Gastroesophageal sphincter (tissue), 4 donors: ENCODE measurements around the gene SUPT7L. TPM values are rescaled to one million over a fixed set of nuclear protein-coding genes. Genes with fewer than 3 reads are reported as not detected.

ENCODE experiments used
- ATAC-seq: fragments of 150-250 bp; one replicate; pipeline ENCODE4 v1.9.1; 2016; ENCODE audit warnings: mild to moderate bottlenecking, moderate library complexity
- H3K27ac ChIP-seq, 4 donors: fragments of 200-600 bp; sonication (generic) in 3 of 4; 1 replicate in 3 of 4; 2 replicates in 1 of 4; pipeline ENCODE4 v1.5.1; 2016 to 2019
- H3K27me3 ChIP-seq: fragments of 200-600 bp; sonication (generic); one replicate; pipeline ENCODE4 v1.5.1; 2019
- H3K36me3 ChIP-seq, 2 donors: fragments of 200-600 bp; sonication (generic); one replicate each; pipeline ENCODE4 v1.5.1; 2019; ENCODE audit warnings: control low read depth in 1 of 2
- H3K4me1 ChIP-seq, 3 donors: fragments of 200-600 bp; sonication (generic); 1 replicate in 2 of 3; 2 replicates in 1 of 3; pipeline ENCODE4 v1.5.1; 2016 to 2019; ENCODE audit warnings: control low read depth in 2 of 3
- H3K4me3 ChIP-seq, 2 donors: fragments of 200-600 bp; sonication (generic); one replicate each; pipeline ENCODE4 v1.5.1; 2019; ENCODE audit warnings: mild to moderate bottlenecking in 1 of 2, moderate library complexity in 1 of 2
- H3K9me3 ChIP-seq, 3 donors: fragments of 200-600 bp; sonication (generic); one replicate each; pipeline ENCODE4 v1.5.1; 2017 to 2019; ENCODE audit warnings: control low read depth in 2 of 3
- EP300 ChIP-seq: sonication (generic); formaldehyde crosslinking; IDR thresholded peaks from one replicate; pipeline ENCODE4 v1.6.1; 2017; ENCODE audit warnings: antibody characterized with exemption, mild to moderate bottlenecking
- POLR2A ChIP-seq, 2 donors: fragments of 450-650 bp; IDR thresholded peaks; one replicate each; pipeline ENCODE4 v1.6.1; 2017; ENCODE audit warnings: antibody characterized with exemption in 2 of 2, mild to moderate bottlenecking in 2 of 2, moderate library complexity in 1 of 2
- POLR2AphosphoS5 ChIP-seq: sonication (generic); formaldehyde crosslinking; IDR thresholded peaks from one replicate; pipeline ENCODE4 v1.6.1; 2017; ENCODE audit warnings: antibody characterized with exemption
- WGBS, 2 donors: methylation state at CpG; one replicate each; pipeline ENCODE4 v1.1.5; 2018; ENCODE audit warnings: low coverage in 1 of 2; 5-methylcytosine and 5-hydroxymethylcytosine counted together
- total RNA-seq, 4 donors: library from RNA; depleted of rRNA; stranded (reverse); fragments of >200 nt; gene quantifications; one replicate each; pipeline ENCODE4 v1.1.0, GENCODE V29; 2016
- TF ChIP-seq, protein P1 (sequence below), 4 experiments: fragments of 200-600 bp in 2 of 4; fragments of 450-650 bp in 2 of 4; sonication (generic) in 1 of 4; IDR thresholded peaks; one replicate each; pipeline ENCODE4 v1.5.1; 2017 to 2019; ENCODE audit warnings: antibody characterized with exemption in 4 of 4, mild to moderate bottlenecking in 2 of 4, moderate library complexity in 2 of 4

The SUPT7L gene
- total RNA-seq, 4 donors from 2014 or later, result 15.1 to 31.9 (median 25.6) TPM

DNA sequence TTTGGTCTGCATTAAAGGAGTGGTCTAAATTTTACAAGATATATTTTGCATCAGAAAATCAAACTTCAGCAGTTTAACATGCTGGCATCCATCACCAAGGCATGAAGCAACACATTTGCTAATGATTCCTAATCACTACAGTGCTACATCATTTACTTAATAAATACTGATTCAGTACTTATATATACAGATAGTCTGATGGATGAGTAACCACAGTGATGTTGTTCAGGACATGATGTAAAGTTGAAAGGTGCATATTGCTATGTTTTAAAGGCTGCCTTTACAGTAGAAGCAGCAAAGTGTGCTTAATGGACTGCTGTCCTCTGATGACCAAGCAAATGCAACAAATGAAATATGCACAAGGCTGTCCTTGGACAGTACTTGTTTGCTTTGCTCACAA lies 11.1 kb downstream of the SUPT7L start:
- Histone ChIP-seq H3K4me1 (peaks cover 0 to 6% (median 0%) of the 10 kb centered on the region in 3 donors), H3K27me3 (no peaks in the 10 kb centered on the region), H3K9me3 (no peaks in the 10 kb centered on the region), H3K4me3 (no peak overlapping the region), H3K27ac (no peak overlapping the region), H3K36me3 (peaks cover 12 to 100% of the 10 kb centered on the region in 2 donors)
- no peak for ATAC-seq
- TF ChIP-seq, protein P1, sequence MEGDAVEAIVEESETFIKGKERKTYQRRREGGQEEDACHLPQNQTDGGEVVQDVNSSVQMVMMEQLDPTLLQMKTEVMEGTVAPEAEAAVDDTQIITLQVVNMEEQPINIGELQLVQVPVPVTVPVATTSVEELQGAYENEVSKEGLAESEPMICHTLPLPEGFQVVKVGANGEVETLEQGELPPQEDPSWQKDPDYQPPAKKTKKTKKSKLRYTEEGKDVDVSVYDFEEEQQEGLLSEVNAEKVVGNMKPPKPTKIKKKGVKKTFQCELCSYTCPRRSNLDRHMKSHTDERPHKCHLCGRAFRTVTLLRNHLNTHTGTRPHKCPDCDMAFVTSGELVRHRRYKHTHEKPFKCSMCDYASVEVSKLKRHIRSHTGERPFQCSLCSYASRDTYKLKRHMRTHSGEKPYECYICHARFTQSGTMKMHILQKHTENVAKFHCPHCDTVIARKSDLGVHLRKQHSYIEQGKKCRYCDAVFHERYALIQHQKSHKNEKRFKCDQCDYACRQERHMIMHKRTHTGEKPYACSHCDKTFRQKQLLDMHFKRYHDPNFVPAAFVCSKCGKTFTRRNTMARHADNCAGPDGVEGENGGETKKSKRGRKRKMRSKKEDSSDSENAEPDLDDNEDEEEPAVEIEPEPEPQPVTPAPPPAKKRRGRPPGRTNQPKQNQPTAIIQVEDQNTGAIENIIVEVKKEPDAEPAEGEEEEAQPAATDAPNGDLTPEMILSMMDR (IDR thresholded peaks at IDR 0.05), result no peak
- TF ChIP-seq POLR2AphosphoS5 (no peak), EP300 (no peak), POLR2A (IDR thresholded peaks at IDR 0.05) (no peak)

DNA sequence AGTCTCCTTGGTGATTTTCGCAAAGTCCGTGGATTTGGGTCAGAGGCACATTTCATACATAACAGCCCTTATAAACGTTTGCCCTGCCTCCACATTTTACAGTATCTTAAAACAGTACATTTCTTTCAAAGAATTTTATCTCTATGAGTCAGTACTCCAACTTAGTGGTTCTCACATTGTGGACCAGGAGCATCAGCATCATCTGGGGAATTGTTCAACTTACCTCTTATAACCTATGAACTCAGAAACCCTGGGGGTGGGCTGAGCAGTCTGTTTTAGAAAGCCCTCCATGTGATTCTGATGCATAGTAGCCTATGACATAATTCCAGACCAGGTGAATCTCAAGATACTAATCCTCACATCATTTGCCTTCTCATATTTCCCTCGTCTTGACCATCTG lies 12.4 kb downstream of the SUPT7L start:
- no peak overlapping the region for H3K27ac ChIP-seq
- no peak overlapping the region for H3K4me3 ChIP-seq
- WGBS, 2 donors, result 69 to 74% methylated on average over 4 of the region's 4 CpGs
- TF ChIP-seq POLR2AphosphoS5 (no peak), EP300 (no peak), POLR2A (IDR thresholded peaks at IDR 0.05) (no peak)
- TF ChIP-seq, protein P1 (IDR thresholded peaks at IDR 0.05), result no peak
- ATAC-seq, result no peak
- peaks cover 12 to 100% of the 10 kb centered on the region in 2 donors for H3K36me3 ChIP-seq
- no peaks in the 10 kb centered on the region for H3K9me3 ChIP-seq
- H3K27me3 ChIP-seq, result no peaks in the 10 kb centered on the region
- H3K4me1 ChIP-seq, result peaks cover 0 to 6% (median 0%) of the 10 kb centered on the region in 3 donors

DNA sequence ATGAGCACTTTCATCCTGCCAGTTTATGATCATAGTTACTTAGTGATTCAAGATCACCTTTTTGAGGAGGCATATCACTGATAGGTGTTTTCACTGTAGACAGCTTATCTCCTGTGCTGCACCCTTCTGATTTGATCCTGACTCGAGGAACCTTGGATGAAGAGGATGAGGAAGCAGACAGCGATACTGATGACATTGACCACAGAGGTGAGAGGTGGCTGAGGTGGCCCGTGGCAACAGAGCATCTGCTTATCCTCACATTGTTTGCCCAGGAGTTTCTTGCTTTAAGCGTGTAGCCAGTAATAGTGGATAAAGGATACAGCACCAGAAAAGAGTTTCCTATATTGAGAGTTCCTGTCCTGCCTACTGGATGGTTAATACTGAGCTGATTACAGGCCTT lies 15.7 kb downstream of the SUPT7L start:
- TF ChIP-seq, protein P1 (IDR thresholded peaks at IDR 0.05), result no peak
- TF ChIP-seq EP300, result no peak
- no peak for TF ChIP-seq POLR2A (IDR thresholded peaks at IDR 0.05)
- no peak for TF ChIP-seq POLR2AphosphoS5
- WGBS, 2 donors, result 89% methylated on average over 4 of the region's 4 CpGs; no CpG with 5 or more reads in 1 of the 2 donors
- Histone ChIP-seq H3K4me3 (no peak overlapping the region), H3K27me3 (no peaks in the 10 kb centered on the region), H3K36me3 (peaks cover 3 to 99% of the 10 kb centered on the region in 2 donors), H3K4me1 (no peaks in the 10 kb centered on the region), H3K9me3 (no peaks in the 10 kb centered on the region), H3K27ac (no peak overlapping the region)
- ATAC-seq, result no peak

DNA sequence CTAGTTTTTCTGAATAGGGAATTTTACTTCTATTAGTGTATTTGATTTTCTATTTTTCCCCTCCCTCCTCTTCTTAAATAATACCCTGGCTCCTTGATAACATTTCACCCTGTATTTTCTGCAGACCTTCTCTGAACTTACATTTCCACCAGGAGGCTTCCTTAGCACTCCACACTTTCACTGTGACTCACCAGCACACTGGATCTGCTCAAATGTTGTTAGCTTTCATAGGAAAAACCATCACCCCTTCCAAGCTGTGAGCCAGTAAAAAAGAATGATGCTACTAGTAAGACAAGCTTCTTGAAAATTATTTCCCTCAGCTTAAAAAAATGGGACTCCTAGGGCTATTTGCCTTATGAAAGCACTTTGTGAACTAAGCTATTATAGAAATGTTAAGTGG lies 16.1 kb downstream of the SUPT7L start:
- TF ChIP-seq EP300, result no peak
- no peak for TF ChIP-seq POLR2A (IDR thresholded peaks at IDR 0.05)
- TF ChIP-seq, protein P1 (IDR thresholded peaks at IDR 0.05), result no peak
- no peak for TF ChIP-seq POLR2AphosphoS5
- no peaks in the 10 kb centered on the region for H3K9me3 ChIP-seq
- H3K27me3 ChIP-seq, result no peaks in the 10 kb centered on the region
- no peak overlapping the region for H3K4me3 ChIP-seq
- no peak overlapping the region for H3K27ac ChIP-seq
- H3K36me3 ChIP-seq, result peaks cover 0 to 99% of the 10 kb centered on the region in 2 donors
- no peak for ATAC-seq
- H3K4me1 ChIP-seq, result no peaks in the 10 kb centered on the region

DNA sequence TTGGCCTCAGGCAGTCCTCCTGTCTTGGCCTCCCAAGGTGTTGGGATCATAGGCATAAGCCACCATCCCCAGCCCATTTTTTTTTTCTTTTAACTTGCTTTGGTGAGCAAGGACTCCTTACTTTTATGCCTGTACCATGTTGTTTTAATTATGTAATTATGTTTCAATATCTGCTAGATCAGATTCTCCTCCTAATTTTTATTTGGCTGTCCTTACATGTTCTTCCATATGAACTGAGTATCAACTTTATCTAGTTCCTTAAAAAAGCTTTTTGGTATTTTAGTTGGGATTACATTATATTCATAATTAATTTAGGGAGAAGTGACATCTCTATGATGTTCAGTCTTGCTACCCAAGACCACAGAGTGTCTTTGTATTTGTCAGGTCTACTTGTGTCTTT lies 18.2 kb downstream of the SUPT7L start:
- no peak overlapping the region for H3K27ac ChIP-seq

More for the DNA sequence above, 18.2 kb downstream of the SUPT7L start:
- peaks cover 0 to 99% of the 10 kb centered on the region in 2 donors for H3K36me3 ChIP-seq
- H3K4me1 ChIP-seq, result no peaks in the 10 kb centered on the region
- TF ChIP-seq EP300, result no peak
- TF ChIP-seq POLR2A (IDR thresholded peaks at IDR 0.05), result no peak
- no peak for TF ChIP-seq POLR2AphosphoS5
- TF ChIP-seq, protein P1 (IDR thresholded peaks at IDR 0.05), result no peak
- no peak for ATAC-seq
- H3K27me3 ChIP-seq, result no peaks in the 10 kb centered on the region
- no peak overlapping the region for H3K4me3 ChIP-seq
- no peaks in the 10 kb centered on the region for H3K9me3 ChIP-seq
